Measurements from ENCODE around the gene ARHGEF4. TPM values are rescaled to one million over a fixed set of nuclear protein-coding genes. Genes with fewer than 3 reads are reported as not detected.

The ARHGEF4 gene
- total RNA-seq, 4 donors from 2014 or later = 108 to 378 (median 134) TPM

DNA sequence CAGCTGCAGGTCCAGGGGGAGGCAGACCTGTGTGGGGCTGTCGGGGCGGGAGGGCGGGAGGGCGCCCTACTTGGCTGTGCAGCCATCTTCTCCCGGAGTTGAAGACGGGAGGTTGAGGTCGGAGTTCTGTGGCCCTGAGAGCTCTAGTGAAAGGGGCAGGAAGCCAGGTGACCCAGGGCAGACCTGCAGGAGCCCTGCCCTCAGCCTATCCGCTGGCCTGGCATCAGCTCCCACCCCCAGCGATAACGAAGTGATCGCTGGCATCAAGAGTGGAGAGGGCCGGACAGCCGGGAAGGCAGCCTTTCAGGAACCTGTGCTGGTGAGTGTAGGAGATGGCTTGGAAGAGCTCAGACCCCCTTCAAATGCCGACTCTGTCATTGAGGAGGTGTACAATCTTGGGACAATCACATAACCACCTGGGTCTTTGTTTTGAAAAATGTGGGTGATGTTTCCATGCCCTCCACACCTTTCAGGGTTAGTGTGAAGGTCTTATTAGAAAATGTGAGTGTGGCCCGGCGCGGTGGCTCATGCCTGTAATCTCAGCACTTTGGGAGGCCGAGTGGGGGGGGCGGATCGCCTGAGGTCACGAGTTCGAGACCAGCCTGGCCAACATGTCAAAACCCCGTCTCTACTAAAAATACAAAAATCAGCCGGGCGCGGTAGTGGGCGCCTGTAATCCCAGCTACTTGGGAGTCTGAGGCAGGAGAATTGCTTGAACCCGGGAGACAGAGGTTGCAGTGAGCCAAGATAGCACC, 1.3 kb downstream of the ARHGEF4 start:
- H3K4me1 ChIP-seq = peaks cover 10% of the 10 kb centered on the region
- WGBS = 75% methylated on average over 26 of the region's 28 CpGs
- H3K27me3 ChIP-seq = peaks cover 40% of the 10 kb centered on the region
- H3K27ac ChIP-seq = no peak overlapping the region
- no peak for TF ChIP-seq POLR2AphosphoS5 (IDR thresholded peaks at IDR 0.05)
- TF ChIP-seq, protein P1, sequence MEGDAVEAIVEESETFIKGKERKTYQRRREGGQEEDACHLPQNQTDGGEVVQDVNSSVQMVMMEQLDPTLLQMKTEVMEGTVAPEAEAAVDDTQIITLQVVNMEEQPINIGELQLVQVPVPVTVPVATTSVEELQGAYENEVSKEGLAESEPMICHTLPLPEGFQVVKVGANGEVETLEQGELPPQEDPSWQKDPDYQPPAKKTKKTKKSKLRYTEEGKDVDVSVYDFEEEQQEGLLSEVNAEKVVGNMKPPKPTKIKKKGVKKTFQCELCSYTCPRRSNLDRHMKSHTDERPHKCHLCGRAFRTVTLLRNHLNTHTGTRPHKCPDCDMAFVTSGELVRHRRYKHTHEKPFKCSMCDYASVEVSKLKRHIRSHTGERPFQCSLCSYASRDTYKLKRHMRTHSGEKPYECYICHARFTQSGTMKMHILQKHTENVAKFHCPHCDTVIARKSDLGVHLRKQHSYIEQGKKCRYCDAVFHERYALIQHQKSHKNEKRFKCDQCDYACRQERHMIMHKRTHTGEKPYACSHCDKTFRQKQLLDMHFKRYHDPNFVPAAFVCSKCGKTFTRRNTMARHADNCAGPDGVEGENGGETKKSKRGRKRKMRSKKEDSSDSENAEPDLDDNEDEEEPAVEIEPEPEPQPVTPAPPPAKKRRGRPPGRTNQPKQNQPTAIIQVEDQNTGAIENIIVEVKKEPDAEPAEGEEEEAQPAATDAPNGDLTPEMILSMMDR (IDR thresholded peaks at IDR 0.05) = no peak
- no peak for TF ChIP-seq POLR2A (IDR thresholded peaks at IDR 0.05)
- TF ChIP-seq EP300 (IDR thresholded peaks at IDR 0.05) = no peak
- H3K4me3 ChIP-seq = peak overlapping the region; percentile 54
- no peaks in the 10 kb centered on the region for H3K9me3 ChIP-seq
- no peak for DNase-seq (ENCODE audit: low spot score in 2 of 2)
- H3K36me3 ChIP-seq = no peaks in the 10 kb centered on the region

- H3K27me3 ChIP-seq = peaks cover 48% of the 10 kb centered on the region
- WGBS = 58% methylated on average over 9 of the region's 16 CpGs
- H3K4me1 ChIP-seq = peaks cover 10% of the 10 kb centered on the region
- H3K27ac ChIP-seq = no peak overlapping the region
- DNase-seq (ENCODE audit: low spot score in 2 of 2) = no peak
- TF ChIP-seq, protein P1 (IDR thresholded peaks at IDR 0.05) = no peak
- no peak for TF ChIP-seq POLR2A (IDR thresholded peaks at IDR 0.05)
- no peaks in the 10 kb centered on the region for H3K9me3 ChIP-seq
- no peak overlapping the region for H3K4me3 ChIP-seq
- H3K36me3 ChIP-seq = no peaks in the 10 kb centered on the region
These were observed 2.5 kb downstream of the ARHGEF4 start for GRCh38 chr2:130839011-130839780.

DNA sequence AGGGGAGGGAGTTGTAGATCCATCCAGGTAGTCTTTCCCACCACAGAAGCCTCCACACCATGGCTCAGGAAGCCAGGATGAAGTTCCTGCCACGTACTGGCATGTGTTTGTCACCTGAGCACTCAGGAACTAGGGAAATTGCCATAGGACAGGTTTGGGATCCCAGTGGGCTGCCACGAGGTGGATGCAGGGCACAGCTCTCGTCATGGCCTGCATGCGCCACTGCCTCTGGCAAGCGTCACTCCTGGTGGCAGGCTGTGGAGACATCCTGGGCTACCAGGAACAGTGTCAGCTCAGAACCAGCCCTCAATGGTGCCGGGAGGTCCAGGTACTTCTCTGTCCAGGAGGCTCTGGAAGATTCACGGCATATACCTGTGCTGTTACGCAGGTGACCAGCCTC, 3.8 kb downstream of the ARHGEF4 start:
- DNase-seq (ENCODE audit: low spot score in 2 of 2) = no peak
- no peaks in the 10 kb centered on the region for H3K9me3 ChIP-seq
- no peak overlapping the region for H3K4me3 ChIP-seq
- H3K36me3 ChIP-seq = no peaks in the 10 kb centered on the region
- peaks cover 47% of the 10 kb centered on the region for H3K27me3 ChIP-seq
- peaks cover 10% of the 10 kb centered on the region for H3K4me1 ChIP-seq
- 29% methylated on average over 1 of the region's 8 CpGs for WGBS
- no peak overlapping the region for H3K27ac ChIP-seq
- TF ChIP-seq POLR2AphosphoS5 (IDR thresholded peaks at IDR 0.05) (no peak), POLR2A (IDR thresholded peaks at IDR 0.05) (no peak), EP300 (IDR thresholded peaks at IDR 0.05) (no peak)
- TF ChIP-seq, protein P1 (IDR thresholded peaks at IDR 0.05) = no peak

DNA sequence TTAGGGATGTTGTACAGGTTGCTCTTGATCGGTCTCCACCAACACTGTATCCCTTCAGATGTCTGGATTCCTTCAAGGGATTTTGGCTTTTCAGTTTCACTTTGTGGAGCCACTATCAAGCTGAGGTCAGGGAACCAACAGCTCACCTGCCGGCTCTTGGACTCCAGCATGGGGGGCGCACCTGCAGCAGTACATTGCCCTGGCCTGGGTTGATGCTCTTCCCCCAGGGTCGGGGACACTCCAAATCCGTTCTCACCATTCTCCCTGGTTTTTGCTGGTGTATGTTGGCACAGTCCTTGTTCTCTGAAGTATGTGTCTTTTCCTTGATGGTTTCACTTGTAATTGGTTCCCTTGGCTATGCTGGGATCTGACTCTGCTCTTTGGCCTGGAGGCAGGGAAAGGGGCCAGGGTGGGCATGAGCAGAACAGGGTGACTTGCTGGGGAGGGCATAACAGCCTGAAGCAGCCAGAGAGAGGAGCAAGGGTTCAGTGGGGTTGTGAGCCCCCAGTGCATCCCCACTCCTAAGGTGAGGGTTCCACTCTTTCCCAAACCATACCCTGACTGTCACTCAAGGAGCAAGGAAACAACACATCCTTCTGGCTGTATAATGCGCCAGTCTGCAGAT, 5.1 kb downstream of the ARHGEF4 start:
- peaks cover 40% of the 10 kb centered on the region for H3K27me3 ChIP-seq
- no peak overlapping the region for H3K27ac ChIP-seq
- H3K4me3 ChIP-seq = no peak overlapping the region
- no peaks in the 10 kb centered on the region for H3K9me3 ChIP-seq
- DNase-seq (ENCODE audit: low spot score in 2 of 2) = no peak
- H3K4me1 ChIP-seq = peaks cover 5% of the 10 kb centered on the region
- H3K36me3 ChIP-seq = no peaks in the 10 kb centered on the region
- 88% methylated on average over 6 of the region's 6 CpGs for WGBS
- TF ChIP-seq POLR2A (IDR thresholded peaks at IDR 0.05) = no peak
- TF ChIP-seq POLR2AphosphoS5 (IDR thresholded peaks at IDR 0.05) = no peak
- no peak for TF ChIP-seq EP300 (IDR thresholded peaks at IDR 0.05)
- TF ChIP-seq, protein P1 (IDR thresholded peaks at IDR 0.05) = no peak

DNA sequence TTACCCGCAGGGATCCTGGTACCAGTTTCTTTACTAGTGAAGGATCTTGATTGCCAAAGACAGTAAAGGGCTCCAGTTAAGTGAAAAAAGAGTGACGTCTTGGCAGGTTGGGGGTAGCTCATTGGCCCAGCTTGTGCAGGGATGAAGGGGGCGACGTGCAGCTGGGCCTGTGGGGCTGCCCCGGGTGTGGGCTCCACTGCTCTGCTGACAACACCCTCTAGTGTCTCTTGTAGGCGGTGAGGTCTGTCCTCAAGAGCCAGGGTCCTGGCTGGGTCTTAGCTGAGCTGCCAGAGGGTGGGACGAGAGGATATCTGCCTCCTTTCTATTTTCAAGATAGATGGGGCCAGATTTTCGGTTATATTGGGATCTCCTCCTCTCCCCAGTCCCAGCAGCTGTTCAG, 6.1 kb downstream of the ARHGEF4 start:
- no peak for TF ChIP-seq POLR2A (IDR thresholded peaks at IDR 0.05)
- TF ChIP-seq, protein P1 (IDR thresholded peaks at IDR 0.05) = no peak
- WGBS = 63% methylated on average over 6 of the region's 8 CpGs
- H3K9me3 ChIP-seq = no peaks in the 10 kb centered on the region

More for the DNA sequence above, 6.1 kb downstream of the ARHGEF4 start:
- Histone ChIP-seq H3K27me3 (peaks cover 31% of the 10 kb centered on the region), H3K36me3 (no peaks in the 10 kb centered on the region), H3K4me1 (no peaks in the 10 kb centered on the region), H3K4me3 (no peak overlapping the region), H3K27ac (no peak overlapping the region)
- no peak for DNase-seq (ENCODE audit: low spot score in 2 of 2)

Measured in suprapubic skin (tissue), 4 donors.